SK-N-MC (cell line): ENCODE measurements around the gene AP4M1.
A peak's percentile ranks its signal among the peaks of the same experiment; 100 is the strongest.

Source experiments
- DNase-seq: peaks from one replicate; pipeline ENCODE4 v3.0.0-alpha.2; 2011; ENCODE audit warnings: low read depth, low spot score
- H3K27ac ChIP-seq: fragments of 200-600 bp; sonication (generic); 2 replicates; pipeline ENCODE4 v1.5.1; 2016; ENCODE audit warnings: mixed run types
- H3K36me3 ChIP-seq: fragments of 200-600 bp; sonication (generic); 2 replicates; pipeline ENCODE4 v1.6.1; 2017; ENCODE audit warnings: antibody characterized with exemption, low read length, mixed read lengths; ENCODE audit not compliant: insufficient read depth
- H3K4me3 ChIP-seq: fragments of 200-600 bp; sonication (generic); 2 replicates; pipeline ENCODE4 v1.5.1; 2016
- H3K9ac ChIP-seq: fragments of 200-600 bp; sonication (generic); 2 replicates; pipeline ENCODE4 v1.8.0; 2017; ENCODE audit warnings: mixed run types, mixed read lengths; ENCODE audit not compliant: insufficient read length
- H3K9me3 ChIP-seq: fragments of 200-600 bp; sonication (generic); 2 replicates; pipeline ENCODE4 v1.6.1; 2017; ENCODE audit warnings: low read depth, mild to moderate bottlenecking, antibody characterized with exemption, low read length, moderate library complexity, mixed read lengths
- EZH2 ChIP-seq: fragments of 200-600 bp; sonication (generic); IDR thresholded peaks from one replicate; pipeline ENCODE4 v1.6.1; 2017; ENCODE audit warnings: antibody characterized with exemption
- FOXP2 ChIP-seq: optimal IDR thresholded peaks from 2 replicates; pipeline ENCODE3; 2011; ENCODE audit warnings: mild to moderate bottlenecking, moderate library complexity; ENCODE audit not compliant: insufficient read depth; ENCODE audit errors: extremely low read length, control extremely low read depth
- POLR2AphosphoS5 ChIP-seq: IDR thresholded peaks from 2 replicates; pipeline ENCODE4 v1.6.1; 2012; ENCODE audit warnings: mild to moderate bottlenecking, low read depth, low read length, borderline replicate concordance

Gene AP4M1

GRCh38 chr7:100095704-100096103, 5.7 kb upstream of the AP4M1 start:
- Histone ChIP-seq H3K9me3 (no peaks in the 10 kb centered on the region), H3K27ac (peak overlapping the region; percentile 81; the same call in 1 of the 2 replicates), H3K36me3 (peaks cover 95% of the 10 kb centered on the region), H3K9ac (no peak overlapping the region), H3K4me3 (no peak overlapping the region)
- no peak for TF ChIP-seq POLR2AphosphoS5
- TF ChIP-seq EZH2 = no peak
- no peak for TF ChIP-seq FOXP2
- DNase-seq = no peak

GRCh38 chr7:100098913-100099312, 2.5 kb upstream of the AP4M1 start:
- peak overlapping the region; percentile 99 for H3K4me3 ChIP-seq
- peak overlapping the region; percentile 1; the same call in 1 of the 2 replicates for H3K27ac ChIP-seq
- H3K9me3 ChIP-seq = no peaks in the 10 kb centered on the region
- H3K9ac ChIP-seq = peak overlapping the region; percentile 13
- DNase-seq = no peak
- TF ChIP-seq POLR2AphosphoS5 (no peak), EZH2 (no peak), FOXP2 (no peak)
- peaks cover 71% of the 10 kb centered on the region for H3K36me3 ChIP-seq

DNA sequence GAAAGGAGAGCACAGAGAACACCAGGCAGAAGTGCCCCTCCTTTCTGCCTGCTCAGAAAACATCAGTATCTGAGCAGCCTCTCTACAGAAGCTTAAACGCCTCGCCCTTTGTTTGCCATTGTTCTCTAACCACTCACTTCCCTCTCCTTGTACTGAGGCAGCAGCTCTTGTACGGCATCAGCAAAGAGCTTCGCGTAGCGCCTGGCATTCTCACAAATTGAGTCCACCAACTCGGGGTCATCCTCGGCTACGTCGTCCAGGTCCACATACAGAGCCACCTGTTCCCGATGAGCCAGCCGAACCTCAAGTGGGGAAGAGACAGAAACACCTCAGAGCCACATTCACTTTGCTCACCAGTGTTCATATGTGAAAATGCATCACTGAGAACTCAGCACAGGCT, 2.0 kb upstream of the AP4M1 start:
- no peak for DNase-seq
- TF ChIP-seq EZH2 (no peak), POLR2AphosphoS5 (no peak), FOXP2 (no peak)
- Histone ChIP-seq H3K9ac (peak overlapping the region; percentile 100), H3K27ac (peak overlapping the region; percentile 1; the same call in 1 of the 2 replicates), H3K36me3 (peaks cover 68% of the 10 kb centered on the region), H3K4me3 (peak overlapping the region; percentile 99), H3K9me3 (no peaks in the 10 kb centered on the region)

DNA sequence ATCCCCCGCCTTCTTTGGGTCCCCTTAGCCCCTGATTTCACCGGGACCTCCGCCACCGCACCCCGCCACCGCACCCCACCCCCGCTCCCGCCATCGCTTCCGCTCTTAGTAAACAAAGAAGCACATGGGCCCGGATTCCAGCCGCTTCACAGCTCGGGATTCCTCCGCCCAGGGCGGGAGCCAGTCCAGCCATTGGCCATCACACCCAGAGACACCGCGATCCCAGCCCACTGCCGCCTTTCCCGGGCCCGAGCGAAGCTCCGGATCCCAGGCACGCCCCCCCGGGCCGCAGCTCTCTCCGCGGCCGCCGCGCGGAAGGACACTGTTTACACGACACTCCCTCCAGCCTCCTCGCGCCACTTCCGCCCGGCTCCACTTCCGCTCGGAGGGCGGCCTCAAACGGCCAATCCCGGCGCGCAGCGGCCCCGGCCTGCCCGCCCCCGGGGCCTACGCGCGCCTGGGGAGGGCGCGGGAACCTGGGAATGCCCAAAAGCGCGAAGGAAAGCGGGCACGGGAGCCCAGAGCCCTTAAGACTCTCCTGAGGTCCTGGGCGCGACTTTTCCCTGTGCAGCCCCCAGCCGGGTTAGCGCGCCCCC, 925 bp upstream of the AP4M1 start:
- Histone ChIP-seq H3K9me3 (no peaks in the 10 kb centered on the region), H3K9ac (peak overlapping the region; percentile 100), H3K27ac (peak overlapping the region; percentile 98), H3K4me3 (peak overlapping the region; percentile 99), H3K36me3 (peaks cover 58% of the 10 kb centered on the region)
- no peak for TF ChIP-seq FOXP2
- no peak for TF ChIP-seq EZH2
- TF ChIP-seq POLR2AphosphoS5 = peak; percentile 66; the same call in 1 of the 2 replicates
- no peak for DNase-seq

DNA sequence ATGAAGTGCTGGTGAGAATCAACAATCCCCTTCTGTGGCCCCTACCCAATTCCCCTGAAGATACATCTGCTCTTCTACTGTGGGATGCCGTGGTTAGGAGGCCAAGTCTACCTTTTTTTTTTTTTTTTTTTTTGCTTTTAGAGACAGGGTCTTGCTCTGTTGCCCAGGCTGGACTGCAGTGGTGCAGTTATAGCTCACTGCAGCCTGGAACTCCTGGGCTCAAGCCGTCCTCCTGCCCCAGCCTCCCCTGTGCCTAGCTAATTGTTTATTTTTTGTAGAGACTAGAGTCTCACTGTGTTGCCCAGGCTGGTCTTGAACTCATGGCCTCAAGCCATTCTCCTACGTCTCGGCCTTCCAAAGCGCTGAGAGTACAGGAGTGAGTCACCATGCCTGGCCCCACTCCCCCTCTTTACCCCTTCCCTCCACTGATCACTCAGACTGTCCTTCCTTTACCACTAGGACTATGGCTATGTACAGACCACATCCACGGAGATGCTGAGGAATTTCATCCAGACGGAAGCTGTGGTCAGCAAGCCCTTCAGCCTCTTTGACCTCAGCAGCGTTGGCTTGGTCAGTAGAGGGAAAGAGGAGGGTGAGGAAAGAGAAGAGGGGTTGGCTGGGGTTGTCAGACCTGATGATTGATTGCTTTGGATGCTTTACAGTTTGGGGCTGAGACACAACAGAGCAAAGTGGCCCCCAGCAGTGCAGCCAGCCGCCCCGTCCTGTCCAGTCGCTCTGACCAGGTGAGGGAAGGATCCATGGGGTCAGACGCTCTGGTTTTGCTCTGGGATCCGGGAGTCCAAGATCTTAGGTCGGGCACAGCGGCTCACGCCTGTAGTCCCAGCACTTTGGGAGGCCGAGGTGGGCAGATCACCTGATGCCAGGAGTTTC, 1.8 kb downstream of the AP4M1 start:
- Histone ChIP-seq H3K9me3 (no peaks in the 10 kb centered on the region), H3K36me3 (peaks cover 47% of the 10 kb centered on the region), H3K9ac (peak overlapping the region; percentile 91), H3K27ac (no peak overlapping the region), H3K4me3 (peak overlapping the region; percentile 99)
- no peak for DNase-seq
- TF ChIP-seq EZH2 (no peak), POLR2AphosphoS5 (no peak), FOXP2 (no peak)

DNA sequence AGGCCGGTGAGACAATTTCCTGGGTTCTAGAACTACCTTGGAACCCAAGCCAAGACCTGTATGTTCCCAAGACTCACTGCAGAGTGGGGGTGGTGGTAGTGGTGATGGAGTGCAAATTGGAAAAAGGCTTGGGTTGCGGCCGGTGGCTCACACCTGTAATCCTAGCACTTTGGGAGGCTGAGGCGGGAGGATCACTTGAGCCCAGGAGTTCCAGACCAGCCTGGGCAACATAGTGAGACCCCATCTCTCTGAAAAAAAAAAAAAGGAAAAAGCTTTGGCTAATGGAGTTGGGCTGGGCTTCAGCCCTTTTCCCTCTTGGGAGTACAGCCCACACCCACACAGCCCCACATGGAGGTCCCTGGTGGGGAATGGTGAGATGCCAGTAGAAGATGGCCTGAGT, 4.1 kb downstream of the AP4M1 start:
- DNase-seq = no peak
- no peaks in the 10 kb centered on the region for H3K9me3 ChIP-seq
- H3K4me3 ChIP-seq = no peak overlapping the region
- H3K9ac ChIP-seq = no peak overlapping the region
- H3K27ac ChIP-seq = no peak overlapping the region
- TF ChIP-seq FOXP2 (no peak), EZH2 (no peak), POLR2AphosphoS5 (no peak)
- peaks cover 44% of the 10 kb centered on the region; the same call in 1 of the 2 replicates for H3K36me3 ChIP-seq

- H3K27ac ChIP-seq = no peak overlapping the region
- TF ChIP-seq POLR2AphosphoS5 = no peak
- TF ChIP-seq FOXP2 = no peak
- no peak for TF ChIP-seq EZH2
- H3K9ac ChIP-seq = no peak overlapping the region
- DNase-seq = no peak
- H3K9me3 ChIP-seq = no peaks in the 10 kb centered on the region
- H3K4me3 ChIP-seq = no peak overlapping the region
- peaks cover 54% of the 10 kb centered on the region for H3K36me3 ChIP-seq
These were observed 5.2 kb downstream of the AP4M1 start for GRCh38 chr7:100106633-100107032.

DNA sequence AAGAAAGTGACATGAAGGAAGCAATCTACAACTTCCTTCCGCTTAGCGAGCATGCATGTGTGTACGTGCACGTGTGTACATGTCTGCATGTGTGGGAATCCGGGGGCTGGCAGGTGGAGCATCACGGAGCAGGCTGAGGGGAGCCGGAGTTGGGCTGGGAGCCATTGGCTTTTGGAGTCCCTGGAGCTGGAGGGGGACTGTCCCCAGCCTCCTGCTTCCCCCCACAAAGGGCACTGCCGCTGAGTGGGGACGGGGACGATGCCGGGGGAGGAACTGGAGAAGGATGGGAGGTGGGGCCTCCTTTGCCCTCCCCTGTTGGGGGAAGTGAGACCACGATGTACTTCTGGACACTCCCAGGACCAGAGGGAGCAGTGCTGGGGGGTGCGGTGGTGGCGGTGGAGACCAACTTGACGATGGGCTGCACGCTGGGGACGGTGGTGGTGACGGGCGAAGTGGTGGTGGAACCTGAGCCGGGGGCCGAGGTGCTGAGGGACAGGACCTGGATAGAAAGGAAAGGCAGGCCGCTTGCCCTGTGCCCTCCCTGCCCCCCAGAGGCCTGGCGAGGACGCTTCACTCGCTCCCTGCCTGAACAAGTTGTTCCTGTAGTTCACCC, 5.8 kb downstream of the AP4M1 start:
- peaks cover 59% of the 10 kb centered on the region for H3K36me3 ChIP-seq
- no peak overlapping the region for H3K27ac ChIP-seq
- no peak overlapping the region for H3K9ac ChIP-seq
- no peaks in the 10 kb centered on the region for H3K9me3 ChIP-seq
- no peak for TF ChIP-seq POLR2AphosphoS5
- TF ChIP-seq FOXP2 = no peak
- TF ChIP-seq EZH2 = no peak
- no peak for DNase-seq
- no peak overlapping the region for H3K4me3 ChIP-seq
